CD4-positive, alpha-beta T cell (primary cell): ENCODE results near the gene SLC16A9. TPM values are rescaled to one million over a fixed set of nuclear protein-coding genes. Genes with fewer than 3 reads are reported as not detected.

Source experiments
- ATAC-seq: fragments of 200-7000 bp; cut with Tn5 transposase; one replicate; pipeline ENCODE4 v1.10.0; 2022; ENCODE audit warnings: mild to moderate bottlenecking; ENCODE audit not compliant: poor library complexity
- CTCF ChIA-PET: fragments of 350-600 bp; sonication (Branson Sonifier 250); formaldehyde crosslinking; loops from one replicate; lab custom pipeline; 2021; ENCODE audit warnings: antibody characterized with exemption, inconsistent platforms; lab: Charles Lee
- POLR2A ChIA-PET: fragments of 350-600 bp; sonication (Branson Sonifier 250); formaldehyde crosslinking; loops from one replicate; lab custom pipeline; 2021; ENCODE audit warnings: antibody characterized with exemption, inconsistent platforms; lab: Charles Lee
- DNase-seq, 14 experiments: peaks; one replicate each; pipeline ENCODE4 v3.0.0-alpha.2; 2013 to 2020; ENCODE audit warnings: mixed read lengths in 2 of 14
- H3K27ac ChIP-seq, 2 donors: one replicate each; pipeline versions ENCODE4 v1.5.1 to v1.7.0; 2013; ENCODE audit warnings: low read length in 2 of 2, low read depth in 1 of 2, mild to moderate bottlenecking in 1 of 2
- H3K27me3 ChIP-seq, 2 experiments: 1 replicate in 1 of 2; 2 replicates in 1 of 2; pipeline versions ENCODE4 v1.6.1 to v1.7.0; 2013; ENCODE audit warnings: low read length in 2 of 2, control low read depth in 1 of 2, mild to moderate bottlenecking in 1 of 2, moderate library complexity in 1 of 2; ENCODE audit not compliant: insufficient read depth in 2 of 2, control insufficient read depth in 1 of 2
- H3K36me3 ChIP-seq: one replicate; pipeline ENCODE4 v1.6.1; 2013; ENCODE audit warnings: low read length, control low read depth; ENCODE audit not compliant: insufficient read depth
- H3K4me1 ChIP-seq: one replicate; pipeline ENCODE4 v1.6.1; 2013; ENCODE audit warnings: low read length, control low read depth; ENCODE audit not compliant: insufficient read depth
- H3K4me3 ChIP-seq: one replicate; pipeline ENCODE4 v1.5.1; 2013; ENCODE audit warnings: mild to moderate bottlenecking, low read length, moderate library complexity
- H3K9me3 ChIP-seq, 2 experiments: 1 replicate in 1 of 2; 2 replicates in 1 of 2; pipeline versions ENCODE4 v1.6.1 to v1.7.0; 2013; ENCODE audit warnings: low read length in 2 of 2, mild to moderate bottlenecking in 2 of 2, control low read depth in 1 of 2, moderate library complexity in 1 of 2; ENCODE audit not compliant: control insufficient read depth in 1 of 2, insufficient read depth in 1 of 2
- H3K27ac Mint-ChIP-seq: one replicate; pipeline ENCODE4 v1.8.0; 2020; ENCODE audit warnings: mixed read lengths
- H3K27me3 Mint-ChIP-seq: one replicate; pipeline ENCODE4 v1.8.0; 2021; ENCODE audit warnings: mixed read lengths
- H3K36me3 Mint-ChIP-seq: one replicate; pipeline ENCODE4 v1.8.0; 2021; ENCODE audit warnings: low read depth, mixed read lengths
- H3K4me1 Mint-ChIP-seq: one replicate; pipeline ENCODE4 v1.8.0; 2021; ENCODE audit warnings: low read depth, mixed read lengths
- H3K4me3 Mint-ChIP-seq: one replicate; pipeline ENCODE4 v1.8.0; 2020; ENCODE audit warnings: mild to moderate bottlenecking, mixed read lengths
- H3K9me3 Mint-ChIP-seq: one replicate; pipeline ENCODE4 v1.8.0; 2020; ENCODE audit warnings: mixed read lengths
- intact Hi-C, 2 experiments: fragments of 100-400 bp; cut with DNase I in 1 of 2; cut with micrococcal nuclease in 1 of 2; formaldehyde crosslinking; loops; one replicate each; pipeline versions ENCODE4 v1.15.1 to v1.9.0; 2023 to 2025; cut with DNase I, micrococcal nuclease
- total RNA-seq, 174 experiments: library from RNA in 2 of 174; stranded (reverse) in 2 of 174; gene quantifications; one replicate each; pipeline ENCODE4 v1.2.3 and lab custom pipeline; 2021 to 2026
- TF ChIP-seq, protein P1 (sequence below): fragments of 200-600 bp; IDR thresholded peaks from one replicate; pipeline ENCODE4 v1.8.0; 2022; ENCODE audit warnings: antibody characterized with exemption, mild to moderate bottlenecking

Gene SLC16A9
- total RNA-seq, 2 experiments from 2014 or later = not detected

DNA sequence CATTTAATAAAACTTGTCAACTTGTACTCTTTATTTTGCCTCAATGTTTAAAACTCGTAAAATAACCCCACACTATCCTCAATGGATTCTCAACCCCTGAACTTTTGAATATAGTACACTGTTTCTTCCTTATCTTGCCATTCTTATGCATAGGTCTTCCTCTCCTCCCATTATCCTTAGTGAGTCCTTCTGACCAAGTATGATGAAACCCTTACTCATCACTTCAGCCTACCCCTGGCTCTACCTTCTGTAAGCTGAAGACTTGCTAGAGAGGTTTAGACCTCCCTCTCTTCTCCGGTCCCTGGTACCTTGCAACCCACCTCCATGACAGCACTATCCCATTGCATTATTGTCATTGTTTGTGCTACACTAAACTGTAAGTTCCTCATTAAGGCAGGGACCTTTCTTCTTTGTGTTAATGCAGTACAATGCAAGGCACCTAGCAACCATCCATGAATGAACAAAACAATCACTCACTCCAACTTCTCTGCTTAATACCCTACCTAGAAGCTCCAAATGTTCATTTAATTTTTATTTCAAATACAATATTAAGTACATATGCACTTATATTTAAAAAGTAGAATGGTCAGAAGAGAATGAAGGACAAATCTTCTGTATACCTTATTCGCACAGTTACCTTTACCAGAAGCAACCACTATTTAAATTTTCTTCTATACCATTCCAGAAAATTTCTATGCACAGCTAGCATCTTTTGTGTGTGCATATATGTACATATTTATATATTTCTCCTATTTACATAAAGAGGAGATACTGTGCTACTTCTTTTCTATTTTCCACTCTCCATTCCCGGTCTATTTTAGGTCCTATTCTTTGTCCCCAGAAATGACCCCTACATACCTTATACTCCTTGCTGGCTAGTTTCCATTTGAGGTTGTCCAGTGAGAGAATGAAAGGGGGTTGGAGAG is 77.5 kb downstream of the SLC16A9 start:
- peaks cover 0 to 5% of the 10 kb centered on the region in 2 experiments for H3K27me3 ChIP-seq
- H3K36me3 Mint-ChIP-seq = no peaks in the 10 kb centered on the region

GRCh38 chr10:59631237-59631636 is 78.4 kb downstream of the SLC16A9 start:
- H3K27me3 Mint-ChIP-seq = peaks cover 30% of the 10 kb centered on the region
- Histone ChIP-seq H3K27ac (no peak overlapping the region), H3K36me3 (no peaks in the 10 kb centered on the region), H3K4me1 (no peaks in the 10 kb centered on the region), H3K27me3 (peaks cover 0 to 5% of the 10 kb centered on the region in 2 experiments), H3K4me3 (no peak overlapping the region), H3K9me3 (no peaks in the 10 kb centered on the region)
- no peaks in the 10 kb centered on the region for H3K36me3 Mint-ChIP-seq
- no peaks in the 10 kb centered on the region for H3K4me1 Mint-ChIP-seq
- CTCF ChIA-PET = no interaction called here
- TF ChIP-seq, protein P1, sequence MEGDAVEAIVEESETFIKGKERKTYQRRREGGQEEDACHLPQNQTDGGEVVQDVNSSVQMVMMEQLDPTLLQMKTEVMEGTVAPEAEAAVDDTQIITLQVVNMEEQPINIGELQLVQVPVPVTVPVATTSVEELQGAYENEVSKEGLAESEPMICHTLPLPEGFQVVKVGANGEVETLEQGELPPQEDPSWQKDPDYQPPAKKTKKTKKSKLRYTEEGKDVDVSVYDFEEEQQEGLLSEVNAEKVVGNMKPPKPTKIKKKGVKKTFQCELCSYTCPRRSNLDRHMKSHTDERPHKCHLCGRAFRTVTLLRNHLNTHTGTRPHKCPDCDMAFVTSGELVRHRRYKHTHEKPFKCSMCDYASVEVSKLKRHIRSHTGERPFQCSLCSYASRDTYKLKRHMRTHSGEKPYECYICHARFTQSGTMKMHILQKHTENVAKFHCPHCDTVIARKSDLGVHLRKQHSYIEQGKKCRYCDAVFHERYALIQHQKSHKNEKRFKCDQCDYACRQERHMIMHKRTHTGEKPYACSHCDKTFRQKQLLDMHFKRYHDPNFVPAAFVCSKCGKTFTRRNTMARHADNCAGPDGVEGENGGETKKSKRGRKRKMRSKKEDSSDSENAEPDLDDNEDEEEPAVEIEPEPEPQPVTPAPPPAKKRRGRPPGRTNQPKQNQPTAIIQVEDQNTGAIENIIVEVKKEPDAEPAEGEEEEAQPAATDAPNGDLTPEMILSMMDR = no peak
- ATAC-seq (no peak), DNase-seq (no peak)
- intact Hi-C loops = no loop called here
- no peaks in the 10 kb centered on the region for H3K9me3 Mint-ChIP-seq
- H3K27ac Mint-ChIP-seq = no peak overlapping the region
- POLR2A ChIA-PET = no interaction called here
- H3K4me3 Mint-ChIP-seq = no peak overlapping the region

More for the DNA sequence above, 77.5 kb downstream of the SLC16A9 start:
- Histone ChIP-seq H3K4me3 (no peak overlapping the region), H3K27ac (no peak overlapping the region), H3K9me3 (no peaks in the 10 kb centered on the region), H3K36me3 (no peaks in the 10 kb centered on the region), H3K4me1 (no peaks in the 10 kb centered on the region)
- Mint-ChIP-seq H3K27me3 (peaks cover 39% of the 10 kb centered on the region), H3K27ac (no peak overlapping the region), H3K9me3 (no peaks in the 10 kb centered on the region), H3K4me1 (no peaks in the 10 kb centered on the region), H3K4me3 (no peak overlapping the region)
- no peak for ATAC-seq
- CTCF ChIA-PET = interaction anchor here (0.6 kb wide), 1 partner anchor 20 kb away, joined by 3 read pairs; no protein-coding TSS in a partner anchor
- TF ChIP-seq, protein P1 = no peak
- no peak for DNase-seq
- POLR2A ChIA-PET = no interaction called here
- intact Hi-C loops = no loop called here

DNA sequence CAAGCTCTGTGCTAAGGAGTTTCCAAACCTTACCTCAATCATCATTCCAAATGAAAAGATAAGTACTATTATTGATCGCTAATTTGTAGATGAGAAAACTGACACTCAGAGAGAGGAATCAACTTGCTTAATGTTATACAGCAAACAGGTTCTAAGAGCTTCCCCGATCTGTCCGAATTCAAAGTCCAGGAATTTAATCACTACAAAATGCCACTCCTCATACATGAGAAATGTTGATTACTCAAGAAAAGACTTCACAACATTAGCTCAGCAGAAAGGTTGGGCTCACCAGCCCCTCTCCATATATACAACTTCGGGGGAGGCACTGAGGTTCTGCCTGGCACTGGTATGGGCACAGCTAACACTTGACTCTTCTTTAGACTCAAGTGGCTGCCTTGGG is 80.7 kb downstream of the SLC16A9 start:
- H3K27ac Mint-ChIP-seq = no peak overlapping the region
- H3K4me1 ChIP-seq = no peaks in the 10 kb centered on the region
- H3K9me3 ChIP-seq = no peaks in the 10 kb centered on the region
- TF ChIP-seq, protein P1 = no peak
- POLR2A ChIA-PET = no interaction called here
- CTCF ChIA-PET = interaction anchor here (0.6 kb wide), 1 partner anchor 1666 kb away, joined by 3 read pairs; no protein-coding TSS in a partner anchor
- ATAC-seq (no peak), DNase-seq (no peak)
- intact Hi-C loops = loop anchor here (5.0 to 10.0 kb wide), 10 partner anchors 183 to 1656 kb away; no protein-coding TSS in a partner anchor
- peaks cover 11% of the 10 kb centered on the region for H3K27me3 Mint-ChIP-seq
- no peak overlapping the region for H3K4me3 Mint-ChIP-seq
- H3K4me3 ChIP-seq = no peak overlapping the region
- no peaks in the 10 kb centered on the region for H3K36me3 Mint-ChIP-seq
- H3K36me3 ChIP-seq = no peaks in the 10 kb centered on the region
- H3K27ac ChIP-seq = no peak overlapping the region
- H3K9me3 Mint-ChIP-seq = no peaks in the 10 kb centered on the region
- peaks cover 0 to 3% of the 10 kb centered on the region in 2 experiments for H3K27me3 ChIP-seq
- no peaks in the 10 kb centered on the region for H3K4me1 Mint-ChIP-seq
